NOMO-1 treated with dmso at 0.1 percent for 144 hours (cell line): ENCODE measurements around the gene KIF21B.

Experiments
- DNase-seq: peaks from one replicate; lab custom pipeline; 2025; ENCODE audit not compliant: unreplicated experiment; lab: John Stamatoyannopoulos, UW

The KIF21B gene

DNA sequence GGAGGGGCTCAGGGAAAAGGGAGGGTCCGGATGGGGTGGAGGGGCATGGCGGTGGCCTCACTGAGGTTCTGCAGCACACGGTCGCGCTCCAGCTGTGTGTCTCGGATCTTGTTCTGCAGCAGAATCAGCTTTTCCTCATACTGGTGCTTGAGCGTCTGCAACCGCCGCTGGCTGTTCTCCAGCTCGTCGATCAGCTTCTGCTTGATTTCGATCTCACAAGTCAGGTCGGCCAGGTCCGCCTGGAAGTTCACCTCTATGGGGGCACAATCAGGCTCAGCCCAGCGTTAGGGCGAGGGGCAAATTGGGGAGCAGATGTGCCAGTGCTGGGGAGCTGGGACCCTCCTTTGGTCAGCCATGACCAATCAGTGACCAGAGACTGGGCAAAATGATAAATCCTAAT, 25.2 kb downstream of the KIF21B start:
- no peak for DNase-seq

DNA sequence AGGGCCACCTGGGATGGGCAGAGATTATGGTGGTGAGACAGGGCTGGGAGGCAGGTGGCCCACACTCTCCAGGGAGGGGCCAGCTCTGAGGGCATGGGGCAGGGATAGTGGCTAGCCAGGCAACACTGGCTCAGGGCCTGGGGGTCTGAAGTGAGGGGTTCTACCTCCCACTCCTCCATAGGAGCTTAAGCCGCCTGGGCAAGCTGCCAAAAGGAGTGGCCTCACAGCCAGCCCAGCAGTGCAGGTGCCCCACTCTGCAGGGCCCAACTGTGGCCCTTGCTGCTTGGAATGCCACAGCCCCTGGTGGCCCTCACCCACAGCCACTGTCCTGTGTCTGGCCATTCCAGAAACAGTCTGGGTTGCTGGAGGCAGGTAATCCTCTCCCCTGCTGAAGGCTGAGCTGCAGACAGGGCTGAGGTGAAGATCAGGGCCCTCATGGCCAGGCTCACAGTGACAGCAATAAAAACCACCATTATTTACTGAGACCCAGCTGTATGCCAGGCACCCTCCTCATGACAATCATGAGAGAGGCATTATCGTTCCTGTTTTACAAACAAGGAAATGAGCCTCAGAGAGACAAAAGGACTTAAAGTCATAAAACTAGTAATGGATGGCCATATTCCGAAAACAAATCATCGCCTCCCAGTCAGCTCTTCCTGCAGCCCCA, 31.0 kb downstream of the KIF21B start:
- DNase-seq = no peak

DNA sequence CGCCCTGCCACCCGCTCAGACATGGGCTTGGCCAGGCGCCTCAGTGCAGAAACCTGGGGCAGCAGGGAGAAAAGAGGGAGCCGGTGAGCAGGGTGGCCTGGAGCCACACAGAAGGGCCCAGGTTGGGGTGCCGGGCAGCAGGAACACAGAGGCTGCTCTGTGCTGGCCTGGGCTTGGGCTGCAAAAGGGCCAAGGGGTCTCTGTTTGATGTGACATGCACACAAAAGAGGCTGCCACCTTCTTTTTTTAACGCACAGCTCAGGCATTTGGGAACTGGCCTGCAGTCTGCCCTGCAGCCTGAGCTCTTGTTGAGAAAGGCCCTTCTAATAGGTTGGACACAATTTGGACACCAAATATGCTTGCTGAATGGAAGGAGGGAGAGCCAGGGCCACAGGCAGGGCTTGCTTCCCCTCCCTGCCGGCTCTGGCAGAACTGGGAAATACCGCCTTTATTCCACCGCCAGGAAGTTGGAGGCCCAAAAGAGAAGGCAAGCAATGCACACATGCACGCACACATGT, 32.4 kb downstream of the KIF21B start:
- DNase-seq = no peak

DNA sequence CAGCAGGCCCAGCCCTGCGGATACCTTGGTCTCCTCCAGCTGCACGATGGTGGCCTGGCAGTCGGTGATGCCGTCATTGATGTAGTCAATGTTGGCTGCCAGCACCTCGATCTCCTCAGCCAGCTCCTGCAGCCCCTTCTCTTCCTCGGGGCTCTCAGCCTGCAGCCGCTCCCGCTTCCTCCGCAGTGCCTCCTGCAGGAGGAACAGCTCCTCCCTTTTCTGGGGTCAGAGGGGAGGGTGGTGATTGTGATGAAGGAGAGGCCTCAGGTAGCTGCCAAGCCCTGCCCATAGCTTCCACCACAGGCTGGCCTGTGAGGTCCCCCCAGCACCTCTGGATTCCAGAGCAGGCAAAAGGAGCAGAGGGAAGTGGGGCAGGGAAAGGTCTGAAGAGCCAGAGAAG, 33.4 kb downstream of the KIF21B start:
- DNase-seq = no peak

DNA sequence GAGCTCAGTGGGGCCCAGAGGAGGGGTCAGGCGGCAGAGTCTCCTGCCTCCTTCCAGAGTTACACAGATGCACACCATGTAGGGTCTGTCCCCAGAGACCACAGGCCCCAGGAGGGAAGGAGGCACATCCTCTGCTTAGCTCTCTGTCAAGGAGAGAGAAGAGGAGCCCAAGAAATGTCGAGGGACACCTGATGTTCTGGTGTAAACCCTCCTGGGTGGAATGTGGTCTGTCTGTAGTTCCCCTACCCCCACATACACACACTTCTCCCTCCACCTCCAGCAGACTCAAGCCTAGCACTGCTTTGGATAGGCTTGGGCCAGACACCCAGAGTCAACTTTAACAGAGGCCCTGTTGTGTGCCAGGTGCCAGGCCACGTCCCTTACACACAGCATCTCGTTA, 34.2 kb downstream of the KIF21B start:
- no peak for DNase-seq

DNA sequence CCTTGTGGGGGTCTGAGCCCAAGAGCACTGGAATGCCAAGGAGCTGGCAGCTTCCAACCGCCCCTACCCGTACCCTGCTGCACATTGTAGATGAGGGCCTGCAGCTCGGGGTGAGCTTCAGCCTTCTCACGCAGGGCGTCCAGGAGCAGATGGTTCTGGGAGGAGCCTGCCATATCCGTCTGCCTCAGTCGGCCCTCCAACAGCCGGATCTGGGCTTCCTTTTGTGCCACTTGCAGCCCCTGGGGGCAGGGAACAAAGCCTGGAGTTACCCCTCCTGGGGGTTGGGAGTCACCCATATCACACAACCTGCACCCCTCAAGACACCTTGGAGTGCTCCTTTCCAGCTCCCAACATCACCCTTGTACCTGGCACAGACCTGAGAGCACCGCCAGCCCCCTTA, 34.8 kb downstream of the KIF21B start:
- DNase-seq = no peak

DNA sequence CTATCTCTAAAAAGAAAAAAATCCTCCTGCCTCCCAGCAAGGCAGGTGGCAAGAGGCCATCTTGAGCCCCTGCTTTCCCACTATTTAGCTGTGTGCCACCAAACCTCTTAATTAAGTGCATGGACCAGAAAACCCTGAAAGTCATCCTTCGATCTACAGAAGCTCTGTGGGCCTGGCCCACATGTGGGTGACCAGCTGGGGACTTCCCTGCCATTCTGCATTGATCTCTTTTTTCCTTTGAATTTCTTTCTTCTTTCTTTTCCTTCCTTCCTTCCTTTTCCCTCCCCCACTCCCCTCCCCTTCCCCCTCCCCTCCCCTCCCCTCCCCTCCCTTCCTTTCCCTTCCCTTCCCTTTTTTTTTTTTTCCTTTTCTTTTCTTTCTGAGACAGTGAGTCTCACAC, 38.0 kb downstream of the KIF21B start:
- DNase-seq = no peak

DNA sequence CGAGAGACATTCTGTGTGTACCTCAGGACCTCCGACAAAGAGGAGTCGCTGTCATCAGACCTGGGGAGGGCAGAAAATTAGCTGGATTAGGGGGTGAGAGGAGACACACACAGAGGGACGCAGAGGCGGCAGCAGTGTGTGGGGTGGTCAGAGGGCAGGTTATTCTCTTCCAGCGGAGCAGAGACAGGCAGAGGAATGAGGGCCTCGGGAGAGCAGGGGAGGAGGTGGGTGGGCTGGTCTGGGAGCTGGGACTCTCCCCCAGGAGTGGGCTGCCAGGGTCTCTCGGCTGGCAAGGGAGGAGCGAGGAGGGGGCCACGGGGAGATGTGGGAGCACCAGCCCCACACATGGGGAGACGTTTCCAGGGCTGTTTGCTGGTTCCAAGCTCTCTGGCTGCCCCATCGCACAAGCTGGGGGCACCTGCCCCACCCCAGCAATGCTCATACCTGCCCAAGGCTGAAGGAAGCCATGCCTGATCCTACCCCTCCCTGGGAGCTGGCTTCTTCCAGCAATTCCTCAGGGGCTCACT, 40.4 kb downstream of the KIF21B start:
- no peak for DNase-seq

DNA sequence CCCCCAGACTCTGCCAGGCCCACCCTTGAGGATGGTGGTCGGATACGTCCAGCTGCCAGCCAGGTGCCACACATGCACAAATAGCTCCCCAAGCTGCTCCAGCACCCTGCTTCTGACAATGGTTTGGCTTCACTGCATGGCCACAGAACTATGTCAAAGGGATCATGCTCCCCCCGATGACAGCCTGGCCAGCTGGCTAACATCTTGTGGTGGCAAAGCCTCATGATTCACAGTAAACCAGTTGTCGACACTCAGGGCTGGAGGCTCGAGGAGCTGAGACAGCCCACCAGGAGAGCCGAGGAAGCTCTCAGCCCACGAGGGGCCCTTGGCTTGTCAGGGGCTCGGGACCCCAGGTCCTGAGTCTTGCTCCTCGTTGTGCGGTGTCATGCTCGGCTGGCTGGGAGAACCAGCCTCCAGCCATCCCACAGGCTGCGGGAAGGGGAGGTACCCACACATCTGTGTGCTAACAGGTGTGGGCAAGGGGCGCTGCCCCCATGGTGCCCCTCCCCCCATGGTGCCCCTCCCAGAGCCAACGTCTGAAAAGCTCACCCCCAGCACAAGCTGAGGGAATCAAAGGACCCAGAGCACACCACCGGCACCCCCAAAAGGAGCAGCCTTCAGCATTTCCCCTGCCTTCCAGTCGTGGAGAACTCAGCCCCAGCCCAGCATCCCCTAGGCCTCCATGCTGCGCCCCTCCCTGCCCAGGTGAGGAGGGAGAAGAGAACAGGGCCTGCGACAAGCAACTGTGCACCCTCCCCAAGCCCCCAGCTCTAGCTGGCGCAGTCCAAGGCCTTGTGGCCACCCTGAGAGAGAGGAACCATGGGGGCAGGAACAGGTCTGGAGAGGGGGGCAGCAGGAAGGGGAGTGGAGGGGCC, 41.2 kb downstream of the KIF21B start:
- DNase-seq = no peak

DNA sequence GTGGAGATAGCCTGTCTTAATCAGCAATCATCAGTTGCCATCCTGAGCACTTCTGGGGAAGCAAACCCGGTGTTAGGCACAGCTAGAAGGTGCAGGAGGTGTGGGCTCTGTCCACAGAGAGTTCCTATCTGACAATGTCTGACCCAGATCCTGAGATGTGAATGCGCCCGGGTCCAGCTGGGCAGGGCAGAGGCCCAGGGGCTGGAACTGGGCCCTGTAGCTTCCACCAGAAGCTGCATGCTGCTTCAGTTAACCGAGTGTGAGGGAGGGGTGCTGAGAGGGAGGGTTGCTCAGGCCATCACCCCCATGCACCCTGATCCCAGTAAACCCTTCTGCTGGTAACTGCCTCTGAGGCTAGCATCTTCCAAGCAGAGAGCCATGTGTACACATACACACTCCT, 42.2 kb downstream of the KIF21B start:
- DNase-seq = no peak

DNA sequence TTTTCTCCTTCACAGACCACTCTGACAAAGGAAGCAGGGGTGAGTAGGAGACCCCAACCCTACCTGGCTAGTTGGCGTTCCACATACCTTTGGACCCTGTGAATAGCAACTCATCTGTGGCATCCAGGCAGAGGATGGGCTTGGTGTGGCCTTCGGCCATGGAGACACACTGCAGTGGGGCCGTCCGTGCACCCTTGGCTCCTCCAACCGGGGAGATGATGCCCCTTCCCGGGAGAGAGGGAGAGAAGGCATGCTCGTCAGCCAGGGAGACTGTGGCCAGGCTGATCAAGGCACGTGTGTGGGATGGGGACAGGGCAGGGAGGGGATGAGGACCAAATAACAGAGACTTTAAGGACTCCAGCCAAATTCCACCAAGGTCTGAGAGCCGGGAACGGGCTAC, 42.6 kb downstream of the KIF21B start:
- DNase-seq = no peak

DNA sequence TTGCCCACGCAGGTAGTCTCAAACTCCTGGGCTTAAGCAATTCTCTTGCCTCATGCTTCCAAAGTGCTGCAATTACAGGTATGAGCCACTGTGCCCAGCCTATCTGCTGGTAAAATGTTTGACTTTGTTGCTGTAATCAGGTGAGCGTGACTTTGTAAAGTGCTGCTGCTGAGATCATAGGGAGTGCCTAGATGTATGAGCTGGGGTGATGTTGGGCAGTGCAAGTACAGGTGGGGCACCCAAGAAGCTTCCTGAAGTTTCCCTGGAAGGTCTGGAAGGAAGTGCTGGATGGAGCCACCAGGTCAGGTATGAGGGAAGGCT, 43.1 kb downstream of the KIF21B start:
- DNase-seq = no peak

DNA sequence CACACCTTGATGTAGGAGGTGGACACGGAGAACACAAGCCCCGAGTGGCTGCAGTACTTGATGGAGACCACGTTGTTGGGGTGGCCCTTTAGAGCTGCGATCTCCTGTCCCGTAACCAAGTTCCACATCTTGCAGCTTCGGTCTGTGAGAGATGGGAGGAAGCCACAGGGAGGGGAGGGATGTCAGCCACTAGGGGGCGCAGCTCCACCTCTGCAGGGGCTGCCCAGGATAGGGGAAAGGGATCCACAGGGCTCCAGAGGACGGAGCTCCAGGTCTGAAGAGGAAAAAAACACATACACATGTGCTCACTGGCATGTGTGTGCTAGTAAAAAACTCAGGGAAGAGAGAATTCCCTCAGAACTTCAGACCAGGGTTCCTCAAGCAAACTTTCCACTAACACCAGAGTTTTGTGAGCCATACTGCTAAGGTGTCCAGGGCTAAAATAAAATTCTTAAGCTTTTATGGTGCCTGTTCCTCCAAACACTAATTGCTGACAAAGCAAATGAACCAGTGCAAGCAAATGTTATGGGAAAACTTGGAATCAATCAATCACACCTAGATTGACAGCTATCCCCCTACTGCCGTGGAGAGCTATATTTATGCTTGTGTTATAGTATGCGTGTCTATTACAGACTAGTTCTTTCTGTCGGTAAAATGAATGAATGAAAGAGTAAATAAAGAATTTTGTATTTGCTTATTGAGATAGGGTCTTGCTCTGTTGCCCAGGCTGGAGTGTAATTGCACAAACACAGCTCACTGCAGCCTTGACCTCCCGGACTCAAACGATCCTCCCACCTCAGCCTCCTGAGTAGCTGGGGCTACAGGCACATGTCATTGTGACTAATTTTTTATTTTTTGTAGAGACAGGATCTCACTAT, 43.7 kb downstream of the KIF21B start:
- DNase-seq = no peak

DNA sequence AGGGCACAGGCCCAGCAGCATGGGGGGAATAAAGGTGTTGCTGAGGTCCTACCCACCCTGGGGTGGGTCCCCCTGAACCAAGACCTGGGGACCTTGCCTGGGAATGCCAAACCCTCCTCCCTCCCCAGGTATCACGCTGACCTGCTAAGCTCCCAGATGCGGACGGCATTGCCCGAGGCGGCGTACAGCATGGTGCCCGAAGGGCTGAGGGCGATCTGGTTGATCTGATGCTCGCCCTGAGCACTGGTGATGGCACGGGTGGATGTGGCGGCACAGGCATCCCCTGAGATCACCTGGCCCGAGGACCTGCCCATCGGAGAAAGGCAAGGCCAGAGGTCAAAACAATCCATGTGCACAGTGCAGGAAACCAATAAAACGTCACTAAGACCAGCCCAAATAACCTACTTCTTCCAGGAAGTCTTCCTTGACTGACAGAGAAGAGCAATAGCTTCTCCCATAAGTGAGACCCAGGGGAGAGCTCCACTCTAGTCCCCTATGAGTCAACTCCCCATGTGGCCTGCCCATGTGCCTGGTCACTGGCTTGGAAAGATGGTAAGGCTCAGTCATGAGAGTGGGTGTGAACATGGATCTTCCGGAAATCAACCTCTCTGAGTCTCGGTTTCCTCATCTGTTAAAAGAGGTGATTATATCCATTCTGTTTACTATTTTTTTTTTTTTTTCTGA, 46.3 kb downstream of the KIF21B start:
- DNase-seq = no peak

DNA sequence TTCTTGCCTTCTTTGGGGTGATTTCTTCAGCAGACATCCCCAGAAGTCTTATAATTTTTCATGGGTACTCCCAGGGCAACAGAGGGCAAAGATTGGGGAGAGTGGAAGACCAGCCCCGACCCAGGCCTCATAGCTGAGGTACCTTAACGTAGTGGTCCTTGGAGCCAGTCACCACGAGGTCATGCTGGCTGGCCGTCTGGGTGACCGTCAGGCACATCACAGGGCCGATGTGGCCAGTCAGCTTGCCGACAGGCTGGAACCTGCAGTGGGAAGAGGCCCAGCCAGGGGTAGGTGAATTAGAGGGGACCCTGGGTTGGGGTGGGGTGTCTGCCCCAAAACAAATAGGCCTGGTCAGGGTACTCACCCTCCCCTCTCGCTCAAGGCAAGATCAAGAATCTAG, 46.9 kb downstream of the KIF21B start:
- no peak for DNase-seq

DNA sequence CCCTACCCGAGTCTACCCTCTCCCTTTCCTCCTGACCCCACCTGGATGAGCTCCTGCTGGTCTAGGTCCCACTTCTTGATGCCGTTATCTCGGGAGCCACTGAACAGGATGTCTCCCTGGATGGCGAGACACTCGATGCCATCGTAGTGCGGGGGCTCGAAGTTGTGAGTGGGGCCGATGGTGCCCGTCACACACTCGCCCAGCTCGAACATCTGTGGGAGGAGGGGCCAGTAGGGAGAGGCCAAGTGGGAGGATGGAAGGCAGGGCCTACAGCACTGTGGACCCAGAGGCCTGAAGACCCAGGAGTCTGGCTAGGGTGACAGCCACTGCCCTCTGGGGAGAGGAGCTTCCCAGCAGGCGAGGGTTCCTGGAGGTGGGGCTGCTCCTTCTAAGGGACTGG, 48.1 kb downstream of the KIF21B start:
- DNase-seq = no peak

DNA sequence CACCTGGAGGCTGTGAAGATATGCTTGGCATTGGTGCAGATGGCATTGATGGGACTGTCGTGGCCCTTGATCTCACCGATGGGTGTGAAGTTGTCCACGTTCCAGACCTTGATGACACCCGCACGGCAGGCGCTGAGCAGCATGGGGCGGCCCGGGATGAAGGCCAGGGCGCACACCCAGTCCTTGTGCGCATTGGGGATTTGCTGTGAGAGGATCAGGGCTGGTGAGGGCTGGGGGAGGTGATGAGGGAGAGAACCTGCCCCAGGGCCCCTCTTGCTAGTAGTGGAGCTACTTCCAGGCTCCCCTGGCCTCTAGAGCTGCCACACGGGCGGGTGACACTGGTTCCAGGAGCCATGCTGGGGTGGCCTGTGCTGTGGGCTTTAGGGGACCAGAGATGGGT, 48.8 kb downstream of the KIF21B start:
- no peak for DNase-seq

DNA sequence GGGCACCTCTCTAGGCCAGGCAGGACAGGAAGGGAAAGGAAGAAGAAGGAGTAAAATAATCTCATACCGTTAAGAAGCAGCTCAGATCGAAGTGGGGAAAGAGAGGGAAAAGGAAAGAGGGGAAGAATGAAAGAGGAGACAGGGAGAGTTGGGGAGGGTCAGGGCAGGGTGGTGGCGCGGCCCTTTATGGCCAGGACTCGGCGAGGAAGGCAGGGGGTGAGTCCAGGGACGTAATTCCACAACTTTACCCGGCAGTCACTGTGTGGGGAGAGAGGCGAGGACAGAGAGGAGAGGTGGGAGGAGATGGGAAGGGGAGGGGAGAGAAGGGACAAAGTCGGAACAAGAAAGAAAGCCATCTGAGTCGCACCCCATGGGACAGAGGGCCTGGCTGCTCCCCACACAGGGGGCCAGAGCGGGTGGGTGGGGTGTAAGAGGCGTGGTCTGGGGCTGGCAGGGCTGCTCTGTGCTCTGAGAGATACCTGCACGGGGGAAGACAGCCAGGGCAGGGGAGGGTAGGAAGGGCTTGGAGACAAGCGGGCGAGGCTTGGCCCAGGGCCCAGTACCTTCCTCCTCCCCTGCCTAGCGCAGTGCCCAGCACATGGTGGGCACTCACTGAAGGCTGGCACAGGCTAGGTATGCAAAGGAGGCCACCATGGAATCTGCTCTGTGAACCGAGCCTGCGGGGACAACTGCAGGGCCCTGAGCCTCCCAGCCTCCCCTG, 49.4 kb downstream of the KIF21B start:
- no peak for DNase-seq

DNA sequence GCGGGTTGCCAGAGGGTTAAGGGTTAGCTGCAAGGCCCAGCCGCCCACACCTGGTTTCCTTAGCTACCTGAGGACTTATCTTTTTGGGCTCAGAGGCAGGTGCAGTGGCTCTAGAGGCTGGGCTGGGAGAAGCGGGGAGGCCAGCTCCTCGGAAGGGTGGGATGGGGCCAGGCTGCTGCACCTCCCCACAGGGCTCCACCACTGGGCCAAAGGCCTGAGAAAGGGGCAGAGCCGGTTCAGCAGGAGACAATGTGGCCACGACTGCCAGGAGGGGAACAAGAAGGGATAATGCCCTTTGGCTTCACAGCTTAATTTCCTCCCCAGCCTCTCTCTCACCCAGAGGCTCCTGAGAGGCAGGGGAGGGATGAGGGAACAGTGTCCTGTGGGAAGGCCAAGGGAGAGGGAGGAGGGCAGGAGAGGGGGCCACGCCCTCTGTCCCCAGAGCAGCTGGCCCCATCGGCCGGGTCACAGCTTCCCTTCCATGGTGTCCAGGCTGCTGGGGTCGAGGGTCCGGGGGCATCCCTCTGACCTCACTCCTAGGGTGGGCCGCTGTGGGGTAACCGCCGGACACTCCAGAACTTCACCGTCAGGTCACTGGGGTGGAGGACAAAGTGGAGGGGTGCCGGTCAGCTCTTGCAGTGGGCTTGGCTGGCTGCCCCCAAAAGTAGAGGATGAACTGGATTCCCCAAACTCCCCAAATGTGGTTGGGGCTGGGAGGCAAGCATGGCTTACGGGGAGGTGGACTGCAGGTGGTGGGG, 50.4 kb downstream of the KIF21B start:
- no peak for DNase-seq
